SU-DHL-6 (cell line): ENCODE results near the gene C17orf113.

Experiments used
- H2AFZ ChIP-seq: fragments of 200-600 bp; sonication (generic); 2 replicates; pipeline ENCODE4 v1.6.1; 2014; ENCODE audit warnings: low read depth, mild to moderate bottlenecking, moderate library complexity, mixed read lengths, antibody characterized with exemption, low read length; ENCODE audit not compliant: severe bottlenecking
- H3F3A ChIP-seq: fragments of 200-600 bp; shearing (Covaris generic); 2 replicates; pipeline ENCODE4 v1.6.0; 2016; ENCODE audit warnings: antibody characterized with exemption, mild to moderate bottlenecking; ENCODE audit not compliant: insufficient read depth
- H3K27ac ChIP-seq: fragments of 200-600 bp; sonication (generic); 2 replicates; pipeline ENCODE4 v1.5.1; 2016; ENCODE audit warnings: low read depth, mild to moderate bottlenecking, low read length, moderate library complexity, mixed read lengths
- H3K27me3 ChIP-seq: fragments of 200-600 bp; sonication (generic), shearing (Covaris generic); 2 replicates; pipeline ENCODE4 v1.6.0; 2014; ENCODE audit warnings: mild to moderate bottlenecking, low read length
- H3K36me3 ChIP-seq: fragments of 200-600 bp; sonication (generic); 2 replicates; pipeline ENCODE4 v1.6.1; 2014; ENCODE audit warnings: mild to moderate bottlenecking, low read length, mixed read lengths
- H3K4me2 ChIP-seq: fragments of 300-600, 200-600 bp; shearing (Covaris generic), sonication (generic); 2 replicates; pipeline ENCODE4 v1.6.0; 2014; ENCODE audit warnings: low read length, low read depth, mild to moderate bottlenecking; ENCODE audit not compliant: poor library complexity, severe bottlenecking
- H3K4me3 ChIP-seq: fragments of 200-600 bp; sonication (generic); 2 replicates; pipeline ENCODE4 v1.5.1; 2014; ENCODE audit warnings: antibody characterized with exemption, low read length, mild to moderate bottlenecking, mixed read lengths; ENCODE audit not compliant: insufficient read depth, poor library complexity, severe bottlenecking
- H3K79me2 ChIP-seq: fragments of 200-600 bp; sonication (generic); 2 replicates; pipeline ENCODE4 v1.6.1; 2014; ENCODE audit warnings: mild to moderate bottlenecking, low read length, moderate library complexity; ENCODE audit not compliant: insufficient read depth
- H3K9ac ChIP-seq: fragments of 200-600 bp; sonication (generic); 2 replicates; pipeline ENCODE4 v1.7.0; 2014; ENCODE audit warnings: mild to moderate bottlenecking, low read length
- H3K9me2 ChIP-seq: fragments of 200-600 bp; sonication (generic); replicated peaks from 2 replicates; pipeline ENCODE4 v1.6.1; 2014; ENCODE audit warnings: low read length; ENCODE audit not compliant: insufficient read depth
- H3K9me3 ChIP-seq: fragments of 200-600 bp; sonication (generic); 2 replicates; pipeline ENCODE4 v1.6.1; 2014; ENCODE audit warnings: low read length, mixed read lengths; ENCODE audit not compliant: insufficient read depth
- H4K20me1 ChIP-seq: fragments of 200-600 bp; sonication (generic); 2 replicates; pipeline ENCODE4 v1.6.1; 2014; ENCODE audit warnings: low read depth, mild to moderate bottlenecking, antibody characterized with exemption, low read length, moderate library complexity, mixed read lengths
- CTCF ChIP-seq: fragments of 200-600 bp; sonication (generic); IDR thresholded peaks from one replicate; pipeline ENCODE4 v1.5.1; 2017; ENCODE audit warnings: antibody characterized with exemption, mild to moderate bottlenecking, low read length, moderate library complexity; ENCODE audit not compliant: insufficient read depth, poor library complexity, severe bottlenecking
- EZH2phosphoT487 ChIP-seq: fragments of 200-600 bp; sonication (generic), shearing (Covaris generic); conservative IDR thresholded peaks from 2 replicates; pipeline ENCODE4 v1.6.1; 2018; ENCODE audit warnings: mild to moderate bottlenecking, antibody characterized with exemption, low read length, moderate library complexity, mixed read lengths

Gene C17orf113

GRCh38 chr17:42087042-42087701 is 36.8 kb upstream of the C17orf113 start:
- Histone ChIP-seq H3K9me3 (no peaks in the 10 kb centered on the region), H3K27me3 (no peaks in the 10 kb centered on the region), H3K9me2 (no peaks in the 10 kb centered on the region), H3K27ac (no peak overlapping the region), H3K79me2 (no peaks in the 10 kb centered on the region), H3K4me2 (no peak overlapping the region), H3K4me3 (no peak overlapping the region), H3K9ac (no peak overlapping the region), H2AFZ (no peak overlapping the region), H3F3A (no peaks in the 10 kb centered on the region), H3K36me3 (no peaks in the 10 kb centered on the region), H4K20me1 (no peaks in the 10 kb centered on the region)
- no peak for TF ChIP-seq CTCF
- TF ChIP-seq EZH2phosphoT487: no peak

GRCh38 chr17:42081516-42082129 is 31.2 kb upstream of the C17orf113 start:
- H3K9ac ChIP-seq: no peak overlapping the region
- no peak for TF ChIP-seq CTCF
- no peak for TF ChIP-seq EZH2phosphoT487
- no peaks in the 10 kb centered on the region for H3F3A ChIP-seq
- no peaks in the 10 kb centered on the region for H3K9me3 ChIP-seq
- H3K27ac ChIP-seq: no peak overlapping the region
- H2AFZ ChIP-seq: no peak overlapping the region
- no peak overlapping the region for H3K4me2 ChIP-seq
- no peaks in the 10 kb centered on the region for H3K27me3 ChIP-seq
- H3K79me2 ChIP-seq: no peaks in the 10 kb centered on the region
- H4K20me1 ChIP-seq: no peaks in the 10 kb centered on the region
- no peak overlapping the region for H3K4me3 ChIP-seq
- no peaks in the 10 kb centered on the region for H3K36me3 ChIP-seq
- H3K9me2 ChIP-seq: no peaks in the 10 kb centered on the region

- no peak overlapping the region for H3K4me3 ChIP-seq
- no peaks in the 10 kb centered on the region for H3K79me2 ChIP-seq
- no peak for TF ChIP-seq EZH2phosphoT487
- no peak for TF ChIP-seq CTCF
- H3K9ac ChIP-seq: no peak overlapping the region
- no peaks in the 10 kb centered on the region for H4K20me1 ChIP-seq
- H3K9me2 ChIP-seq: no peaks in the 10 kb centered on the region
- no peak overlapping the region for H3K27ac ChIP-seq
- no peaks in the 10 kb centered on the region for H3K9me3 ChIP-seq
- no peak overlapping the region for H3K4me2 ChIP-seq
- H3K27me3 ChIP-seq: no peaks in the 10 kb centered on the region
- no peak overlapping the region for H2AFZ ChIP-seq
- no peaks in the 10 kb centered on the region for H3F3A ChIP-seq
- H3K36me3 ChIP-seq: no peaks in the 10 kb centered on the region
Measured at GRCh38 chr17:42079541-42079940, 29.1 kb upstream of the C17orf113 start.
